IPS-11a (cell line): ENCODE measurements around the gene WHRN.

Source experiments
- H3K4me3 ChIP-seq: one replicate; pipeline ENCODE4 v1.5.1; 2013; ENCODE audit warnings: low read depth, low read length, control low read depth

The WHRN gene

DNA sequence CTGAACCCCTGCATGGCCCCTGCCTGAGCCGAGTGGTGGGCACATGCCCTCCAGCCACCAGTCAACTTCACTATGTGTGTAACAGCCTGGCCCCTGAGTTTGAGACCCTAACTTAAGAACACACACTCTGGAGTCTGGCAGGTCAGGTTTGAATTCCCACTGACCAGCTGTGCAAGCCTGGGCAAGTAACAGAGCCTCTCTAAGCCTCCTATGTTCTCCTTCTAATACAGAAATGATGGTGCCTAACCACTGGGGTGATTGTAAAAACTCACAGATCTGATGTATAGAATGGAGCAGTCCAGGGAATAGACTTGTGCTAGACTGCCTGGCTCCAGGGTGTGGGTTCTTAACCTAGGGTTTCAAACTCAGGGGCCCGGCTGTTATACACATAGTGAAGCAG lies 100.7 kb downstream of the WHRN start:
- no peak overlapping the region for H3K4me3 ChIP-seq

DNA sequence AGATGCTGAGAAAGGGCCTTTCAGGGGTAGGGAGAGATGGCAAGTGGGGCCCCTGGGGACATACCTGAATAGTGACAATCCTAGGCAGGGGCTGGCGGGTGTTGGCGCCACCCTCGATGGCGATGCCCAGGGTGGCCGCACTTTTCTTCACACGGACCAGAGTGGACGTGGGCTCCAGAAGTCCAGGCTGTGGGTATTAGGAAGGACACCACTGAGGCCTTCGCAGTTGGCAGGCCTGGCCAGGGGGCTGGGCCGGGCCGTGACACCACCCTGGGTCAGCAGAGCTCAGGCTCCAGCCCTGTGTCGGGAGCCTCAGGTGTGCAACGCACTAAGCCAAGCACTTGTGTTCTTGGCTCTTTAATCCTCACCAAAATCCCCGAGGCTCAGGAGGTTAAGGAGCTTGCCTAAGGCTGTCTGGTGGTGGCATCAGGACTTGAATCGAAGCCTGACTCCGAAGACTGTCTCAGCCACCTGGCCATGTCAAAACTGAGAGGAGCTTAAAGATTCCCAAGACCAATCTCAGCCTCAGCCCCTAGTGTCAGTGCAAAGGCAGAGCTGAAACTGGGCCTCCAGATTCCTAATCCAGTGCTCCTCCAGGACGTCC lies 102.0 kb downstream of the WHRN start:
- H3K4me3 ChIP-seq: no peak overlapping the region

DNA sequence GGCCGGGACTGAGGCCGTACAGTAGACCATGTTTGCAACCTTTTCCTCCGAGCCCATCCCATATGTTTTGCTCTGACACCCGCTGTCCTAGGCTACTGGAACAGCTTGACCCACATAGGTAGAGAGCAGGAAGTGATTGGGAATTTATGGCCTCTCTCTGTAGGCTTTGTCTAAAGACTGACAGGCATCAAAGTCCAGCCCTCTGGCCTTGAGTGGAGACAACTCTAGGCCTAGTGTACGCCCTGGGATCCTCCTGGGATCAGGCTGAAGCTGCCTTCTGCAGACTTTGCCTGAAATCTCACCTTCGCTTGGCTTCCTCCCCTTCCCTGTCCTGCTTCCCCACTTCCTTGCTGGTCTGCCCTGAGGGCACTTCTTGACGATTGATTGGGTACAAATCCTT lies 103.9 kb downstream of the WHRN start:
- H3K4me3 ChIP-seq: no peak overlapping the region

DNA sequence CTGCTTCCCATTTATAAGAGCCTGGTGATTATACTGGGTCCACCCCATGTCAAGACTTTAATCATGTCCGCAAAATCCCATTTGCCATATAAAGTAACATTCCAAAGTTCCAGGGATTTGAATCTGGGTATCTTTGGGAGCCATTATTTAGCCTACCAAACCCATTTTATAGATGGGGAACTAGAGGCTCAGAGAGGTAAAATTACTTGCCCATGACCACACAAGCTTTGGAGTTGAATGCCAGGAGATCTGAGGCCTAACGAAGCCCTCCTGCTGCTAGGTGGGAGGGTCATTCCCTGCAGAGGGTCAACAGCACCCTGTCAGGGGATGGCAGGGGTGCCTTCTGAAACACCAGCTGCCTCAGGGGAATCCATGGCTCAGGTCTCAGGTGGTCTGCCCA lies 104.5 kb downstream of the WHRN start:
- no peak overlapping the region for H3K4me3 ChIP-seq

DNA sequence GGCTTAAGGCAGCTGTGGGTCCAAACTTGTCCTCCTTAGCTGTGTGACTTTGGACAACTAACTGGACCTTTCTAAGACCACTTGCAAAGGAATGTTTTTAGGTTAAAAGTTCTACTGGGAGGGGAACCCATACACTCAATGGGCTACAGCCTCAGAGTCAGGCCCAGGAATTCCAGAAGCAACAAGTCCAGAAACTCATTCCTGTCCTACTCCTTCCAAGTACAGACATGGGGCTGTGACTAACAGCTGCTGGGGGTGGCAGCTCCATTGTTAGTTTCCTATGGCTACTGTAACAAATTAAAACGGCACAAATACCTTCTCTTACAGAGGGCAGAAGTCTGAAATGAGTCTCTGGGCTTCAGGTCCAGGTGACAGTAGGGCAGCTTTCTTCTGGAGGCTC lies 105.1 kb downstream of the WHRN start:
- H3K4me3 ChIP-seq: no peak overlapping the region

DNA sequence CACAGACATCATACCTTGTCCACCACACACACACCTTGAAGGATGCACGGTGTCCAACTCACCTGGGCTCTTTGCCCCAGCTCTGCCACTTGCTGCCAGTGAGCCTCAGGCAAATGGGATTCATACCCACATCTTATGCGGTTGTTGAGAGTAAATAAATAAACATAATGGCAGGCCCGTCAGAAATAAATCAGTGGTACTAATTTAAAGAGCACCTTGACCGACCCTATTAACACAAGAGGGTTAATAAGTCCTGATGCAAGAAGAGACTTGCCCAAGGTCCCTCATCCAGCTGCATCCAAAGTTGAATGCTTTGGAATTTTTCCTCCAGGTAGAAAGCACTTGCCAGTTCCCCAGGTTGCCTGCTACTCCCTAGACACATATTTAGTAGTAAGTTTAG lies 105.9 kb downstream of the WHRN start:
- no peak overlapping the region for H3K4me3 ChIP-seq

DNA sequence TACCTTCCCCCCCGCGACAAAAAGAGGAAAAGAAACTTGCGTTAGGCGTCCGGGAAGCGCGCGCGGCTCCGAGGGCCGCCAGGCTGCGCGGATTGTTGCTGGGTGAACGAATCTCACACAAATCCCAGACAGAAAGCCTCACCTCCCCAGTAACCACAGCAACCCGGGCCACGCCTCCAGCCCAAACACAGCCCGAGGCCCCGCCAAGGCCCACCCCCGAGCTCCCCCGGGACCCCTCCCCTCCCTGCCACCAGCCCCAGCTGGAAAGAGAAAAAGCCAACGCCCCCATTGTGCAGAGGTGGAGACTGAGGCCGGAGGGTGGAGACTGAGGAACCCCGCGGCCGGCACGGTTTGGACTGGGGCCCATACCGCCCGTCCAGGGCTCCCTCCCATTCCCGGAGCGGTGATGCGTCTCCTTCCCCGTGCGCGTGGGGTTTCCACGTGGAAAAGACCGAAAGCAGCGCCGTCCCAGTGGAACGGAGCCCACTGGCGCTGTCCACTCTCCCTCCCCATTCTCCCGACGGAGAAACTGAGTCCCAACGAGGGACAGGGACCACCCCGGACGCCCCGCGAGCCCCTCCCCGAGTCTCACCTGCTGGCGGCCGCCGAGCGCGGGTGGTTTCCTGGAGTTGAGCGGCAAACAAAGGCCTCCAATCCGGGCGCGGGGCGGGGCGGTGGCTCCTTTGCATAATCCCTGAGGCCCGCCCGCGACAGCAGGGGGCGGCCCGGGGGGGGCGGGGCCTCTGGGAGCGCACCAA lies 107.2 kb downstream of the WHRN start:
- peak overlapping the region; percentile 70 for H3K4me3 ChIP-seq

DNA sequence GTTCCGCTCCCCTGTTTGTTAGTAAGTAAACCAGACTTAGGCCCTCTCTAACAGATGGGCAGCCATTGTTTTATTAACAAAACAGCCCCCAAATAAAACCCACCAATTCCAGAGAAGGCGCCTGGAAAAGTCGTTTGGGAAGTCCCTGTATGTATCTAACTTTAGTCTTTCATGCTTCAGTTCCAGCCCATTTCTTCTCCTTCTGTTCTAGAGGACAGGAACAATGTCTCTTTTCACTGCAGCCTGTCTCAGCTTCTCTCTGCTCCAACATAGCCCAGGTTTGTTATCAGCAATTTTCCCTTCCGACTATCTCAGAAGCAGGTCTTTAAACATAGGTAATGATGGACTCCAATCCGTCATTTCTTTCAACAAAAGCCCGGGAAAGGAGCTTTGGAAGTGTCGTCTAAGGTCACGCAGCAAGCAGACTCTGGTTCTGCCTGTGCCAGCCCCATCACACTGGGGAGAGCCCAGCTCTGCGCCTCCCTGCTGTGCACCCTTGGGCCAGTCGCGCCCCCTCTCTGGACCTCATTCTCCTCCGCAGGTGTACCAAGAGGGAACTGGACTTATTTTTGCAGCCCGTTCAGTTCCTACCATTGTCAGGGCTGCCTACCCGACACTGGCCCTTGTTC lies 107.9 kb downstream of the WHRN start:
- H3K4me3 ChIP-seq: peak overlapping the region; percentile 70

DNA sequence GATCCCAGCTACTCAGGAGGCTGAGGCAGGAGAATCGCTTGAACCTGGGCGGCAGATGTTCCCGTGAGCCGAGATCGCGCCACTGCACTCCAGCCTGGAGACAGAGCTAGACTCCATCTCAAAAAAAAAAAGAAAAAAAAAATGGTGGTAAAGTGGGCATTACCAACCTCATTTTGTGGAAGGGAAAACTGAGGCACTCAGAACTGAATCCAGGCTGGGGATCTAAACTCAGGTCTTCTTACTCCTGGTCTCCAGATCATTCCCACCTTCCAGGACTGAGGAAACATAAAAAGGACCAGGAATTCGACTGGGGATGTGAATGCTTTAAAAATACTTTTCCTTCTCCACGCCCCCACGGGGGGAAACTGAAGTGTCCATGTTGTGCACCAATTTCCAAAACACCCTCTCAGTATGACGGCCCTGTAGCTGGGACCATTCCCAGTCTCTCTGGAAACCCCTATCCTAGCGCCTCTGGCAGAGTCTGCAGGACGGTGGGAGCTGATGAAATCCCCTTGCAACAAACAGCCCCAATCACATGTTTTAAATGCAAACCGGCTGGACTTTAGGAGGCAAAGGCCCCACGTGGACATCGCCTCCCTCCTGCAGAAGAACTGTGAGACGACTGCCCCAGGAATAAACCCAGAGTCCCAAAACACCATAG lies 108.6 kb downstream of the WHRN start:
- peak overlapping the region; percentile 70 for H3K4me3 ChIP-seq

DNA sequence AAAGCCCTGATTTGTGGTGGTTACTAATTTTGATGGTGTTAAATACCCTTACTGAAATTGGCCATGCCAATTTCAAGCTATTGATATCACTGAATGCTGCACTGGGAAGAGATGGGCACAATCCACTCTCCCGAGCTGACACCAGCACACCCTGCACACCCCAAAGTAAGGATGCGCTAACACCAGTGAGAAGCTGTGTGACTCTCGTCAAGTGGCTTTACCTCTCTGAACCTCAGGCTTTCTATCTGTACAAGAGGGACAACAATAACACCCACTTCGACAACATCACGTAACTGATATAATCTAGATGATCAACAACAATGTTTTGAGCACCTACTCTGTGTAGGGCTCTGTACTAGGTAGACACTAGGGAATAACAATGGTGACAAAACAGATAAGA lies 109.5 kb downstream of the WHRN start:
- no peak overlapping the region for H3K4me3 ChIP-seq

DNA sequence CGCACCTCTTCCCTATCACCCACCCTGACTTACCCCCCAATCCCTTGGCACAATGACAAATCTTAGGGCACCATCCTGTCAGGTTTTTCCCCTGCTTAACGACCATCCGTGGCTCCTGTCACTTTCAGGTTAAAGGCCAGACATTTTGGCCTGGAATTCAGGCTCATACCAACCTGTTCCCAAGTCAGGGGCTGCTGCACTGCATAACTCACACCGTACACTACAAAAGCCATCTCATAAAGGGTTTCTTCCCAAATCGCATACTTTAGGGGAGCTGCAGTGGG lies 110.0 kb downstream of the WHRN start:
- no peak overlapping the region for H3K4me3 ChIP-seq

DNA sequence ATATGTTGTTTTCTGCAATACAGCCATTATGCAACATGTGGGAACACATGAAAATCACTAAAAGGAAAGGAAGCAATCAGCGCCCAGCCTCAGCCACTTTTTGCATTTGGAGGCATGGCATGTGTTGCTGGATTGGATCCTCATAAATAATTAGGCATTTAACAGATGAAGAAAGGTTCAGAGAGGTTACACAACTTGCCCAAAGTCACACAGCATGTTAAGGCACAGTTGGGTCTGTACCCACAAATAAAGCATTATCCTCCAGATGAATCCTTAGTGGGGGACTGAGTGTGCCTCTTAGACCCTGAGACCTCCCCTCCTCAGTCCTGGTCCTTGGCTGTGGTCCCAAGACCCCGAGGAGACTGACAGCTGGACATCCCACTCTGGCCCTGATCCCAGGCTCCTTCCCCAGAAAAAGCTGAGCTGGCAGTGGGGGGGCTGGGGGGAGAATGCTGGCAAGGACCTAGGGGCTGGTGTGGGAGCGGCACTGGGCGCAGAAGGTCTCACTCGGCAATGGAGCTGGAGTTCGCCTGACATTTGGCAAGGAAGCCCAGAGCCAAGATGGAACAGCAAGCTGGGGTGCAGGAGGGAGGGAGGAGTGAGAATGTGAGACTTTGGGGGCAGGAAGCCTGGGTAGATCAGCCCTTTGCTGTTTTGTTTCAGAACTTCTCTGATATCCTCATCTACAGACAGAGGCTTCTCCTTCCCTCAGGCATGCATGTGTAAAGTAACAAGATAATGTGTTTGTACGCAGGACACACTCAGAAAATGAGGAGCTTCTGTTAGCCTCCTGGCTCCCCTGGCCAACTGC lies 110.5 kb downstream of the WHRN start:
- H3K4me3 ChIP-seq: no peak overlapping the region

DNA sequence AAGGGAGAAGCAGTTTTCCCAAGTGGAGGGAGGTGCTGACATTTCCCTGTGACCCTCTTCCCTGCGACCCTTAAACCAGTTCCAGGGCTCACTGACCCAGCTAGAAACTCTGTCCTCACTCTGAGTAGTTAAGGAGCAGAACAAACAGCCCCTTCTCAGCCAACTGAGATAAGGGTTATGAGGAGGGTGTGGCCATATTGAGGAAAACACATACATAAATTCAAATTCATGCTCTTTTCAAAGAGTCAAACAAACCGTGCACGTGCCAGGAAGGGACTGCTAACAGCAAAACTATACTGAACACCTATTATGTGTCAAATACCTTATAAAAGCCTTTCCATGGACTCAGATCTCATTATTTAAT lies 112.5 kb downstream of the WHRN start:
- no peak overlapping the region for H3K4me3 ChIP-seq

DNA sequence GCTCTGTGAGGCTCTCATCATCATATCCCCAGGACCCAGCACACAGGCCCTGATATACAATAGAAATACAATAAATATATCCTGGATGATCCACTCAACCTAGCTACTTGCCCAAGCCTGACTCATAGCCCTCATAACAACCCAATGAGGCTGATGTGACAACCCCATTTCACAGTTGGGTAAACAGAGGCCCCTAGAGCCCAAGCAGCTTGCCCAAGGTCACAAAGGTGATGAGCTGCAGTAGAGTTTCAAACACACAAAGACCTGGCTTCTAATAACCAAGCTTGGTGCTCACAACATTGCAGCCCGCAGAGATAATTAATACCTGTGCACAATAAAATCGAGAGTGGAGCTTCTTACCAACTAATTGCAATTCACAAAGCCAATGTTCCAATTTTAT lies 114.3 kb downstream of the WHRN start:
- H3K4me3 ChIP-seq: no peak overlapping the region

DNA sequence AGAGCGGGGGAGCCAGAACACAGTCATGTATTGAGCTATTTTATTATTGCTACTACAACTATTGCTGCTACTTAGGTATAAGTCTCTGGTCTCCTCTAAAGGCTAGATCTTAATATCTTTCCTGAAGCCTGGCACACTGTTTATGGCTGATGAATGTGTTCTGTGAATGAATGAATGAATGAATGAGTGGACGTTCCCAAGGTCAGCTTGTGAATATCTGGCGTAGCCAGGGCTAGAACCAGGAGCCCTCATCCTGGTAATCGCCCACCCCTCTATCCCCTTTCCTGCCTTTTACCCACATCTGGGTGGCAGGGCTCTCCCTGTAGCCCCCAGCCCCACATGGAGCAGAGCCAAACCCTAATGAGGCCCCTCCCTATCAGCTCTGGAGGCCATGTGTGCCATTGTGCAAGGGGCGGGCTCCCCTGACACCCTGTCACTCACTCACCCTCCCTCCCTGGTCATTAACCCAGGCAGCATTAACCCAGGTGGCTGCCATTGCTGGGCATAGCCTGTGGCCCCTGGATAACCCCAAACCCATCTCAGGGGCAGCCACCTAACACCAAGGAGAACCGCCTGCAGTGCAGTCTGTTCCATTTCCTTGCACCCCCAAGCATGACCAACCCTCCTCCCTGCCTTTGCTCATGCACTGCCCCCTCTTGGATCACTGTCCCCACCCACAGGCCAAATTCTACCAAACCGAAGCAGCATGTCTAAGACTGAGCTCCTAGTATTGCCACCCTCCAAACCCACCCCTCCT lies 115.5 kb downstream of the WHRN start:
- H3K4me3 ChIP-seq: no peak overlapping the region

DNA sequence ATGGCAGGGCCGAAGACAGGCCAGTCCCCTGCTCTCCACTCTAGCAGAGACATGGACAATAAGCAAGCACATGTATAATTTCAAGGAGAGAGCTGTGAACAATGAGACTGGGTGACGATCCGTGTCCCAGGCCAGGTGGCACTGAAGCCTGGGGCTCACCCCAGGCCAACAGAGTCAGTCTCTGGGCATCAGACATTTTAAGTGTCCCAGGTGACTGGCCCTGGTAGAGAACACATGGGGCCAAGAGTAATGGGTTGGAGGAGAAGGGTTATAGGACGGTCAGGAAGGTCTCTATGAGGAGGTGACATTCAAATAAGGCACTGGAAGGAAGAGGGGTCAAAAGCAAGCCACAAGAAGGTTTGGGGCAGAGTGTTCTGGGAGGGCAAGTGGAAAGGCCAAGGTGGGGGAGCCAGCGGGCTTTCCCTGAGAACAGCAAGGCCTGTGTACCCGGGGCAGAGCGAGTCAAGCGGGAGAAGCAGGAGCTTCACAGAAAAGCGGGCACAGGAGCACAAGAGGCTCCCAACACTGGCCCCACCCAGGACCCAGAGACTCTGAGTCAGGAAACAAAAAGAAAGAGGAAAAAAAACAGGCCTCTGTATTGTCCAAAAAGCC lies 116.4 kb downstream of the WHRN start:
- H3K4me3 ChIP-seq: no peak overlapping the region

DNA sequence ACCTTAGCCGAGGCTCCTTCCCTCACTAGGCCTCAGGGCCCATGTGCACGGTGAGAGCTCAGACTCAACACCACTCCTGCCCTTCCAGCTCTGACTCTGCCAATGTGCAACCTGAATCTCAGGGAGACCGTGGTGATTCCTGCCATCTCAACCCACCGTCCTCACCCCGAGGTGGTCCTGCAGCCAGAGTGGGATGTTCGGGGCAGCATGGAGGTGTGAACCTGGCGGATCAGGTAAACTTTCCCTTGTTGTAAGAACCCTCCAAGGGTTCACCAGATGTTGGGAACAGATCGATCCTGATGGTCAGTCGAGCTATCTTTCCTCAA lies 117.0 kb downstream of the WHRN start:
- no peak overlapping the region for H3K4me3 ChIP-seq

DNA sequence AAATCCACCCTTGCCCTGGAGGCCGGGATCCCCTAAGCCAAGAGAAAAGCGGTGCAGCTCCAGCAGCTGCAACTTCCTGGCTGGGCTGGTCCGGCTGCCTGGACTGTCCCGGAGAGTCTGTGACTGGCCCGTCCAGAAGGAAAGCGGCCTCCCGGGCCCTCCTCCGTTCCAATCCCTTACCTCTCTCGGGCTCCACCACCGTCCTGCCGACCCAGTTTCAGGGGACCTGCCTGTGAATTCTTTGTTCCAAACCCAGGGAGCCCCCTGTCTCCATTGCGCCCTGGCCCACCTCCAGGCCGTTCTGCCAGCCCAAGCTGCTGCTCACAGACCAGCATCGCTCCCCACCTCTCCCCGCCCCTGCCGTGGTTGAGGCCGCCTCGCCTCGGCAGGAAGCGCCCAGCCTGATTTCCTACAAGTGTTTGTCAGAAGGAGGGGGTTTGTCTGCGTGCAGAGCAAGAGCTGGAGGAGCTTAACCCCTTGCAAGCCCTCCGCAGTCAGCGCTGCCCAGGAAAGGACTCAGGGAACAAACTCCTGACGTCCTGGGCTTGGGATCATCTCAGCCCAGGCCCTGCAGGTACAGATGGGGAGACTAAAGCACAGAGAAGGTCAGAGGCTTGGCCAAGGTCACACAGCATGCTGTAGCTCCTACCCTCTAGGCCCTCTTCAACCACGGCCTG lies 117.5 kb downstream of the WHRN start, which contains the start of gene AKNA:
TSS of gene AKNA (minus strand) at position 303 of the 677 bp plus-strand sequence. CDS start 6,649 bp downstream, outside the sequence.
- no peak within 1 kb of the TSS for H3K4me3 ChIP-seq

DNA sequence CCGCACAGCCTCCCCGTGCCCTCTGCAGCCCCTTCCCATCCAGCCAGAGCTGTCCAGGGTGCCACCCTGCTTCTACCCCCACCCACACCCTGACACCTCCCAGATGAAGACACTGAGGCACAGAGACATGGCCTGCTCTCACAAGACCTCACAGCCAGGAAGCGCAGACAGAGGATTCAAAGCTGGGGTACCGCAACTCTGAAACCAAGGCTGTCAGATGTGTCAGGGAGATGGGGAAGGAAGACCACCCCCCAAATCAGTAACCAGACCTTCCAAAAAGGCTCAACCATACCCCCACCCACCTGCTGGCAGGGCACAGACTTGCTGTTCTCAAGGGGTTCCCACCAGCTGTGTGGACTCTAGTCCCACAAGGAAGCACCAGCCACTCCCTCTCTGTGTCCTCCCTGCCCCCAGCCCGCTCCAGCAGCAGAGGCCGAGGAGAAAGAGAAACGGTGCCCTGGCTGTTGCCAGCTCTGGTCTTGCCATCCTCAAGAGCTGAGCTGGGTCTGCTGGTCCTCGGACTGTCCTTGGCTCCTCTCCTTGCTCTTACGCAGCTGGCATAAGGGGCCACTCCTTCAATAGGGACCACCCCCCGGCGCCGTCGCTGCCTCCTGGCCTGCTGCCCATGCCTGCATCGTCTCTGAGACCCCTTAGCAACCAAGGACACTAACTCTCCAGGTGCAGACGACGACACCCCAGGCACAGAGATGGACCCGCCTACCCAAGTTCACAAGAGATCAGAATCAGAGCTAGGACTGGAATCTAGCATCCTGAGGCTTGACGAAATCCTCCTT lies 118.2 kb downstream of the WHRN start:
- no peak overlapping the region for H3K4me3 ChIP-seq
